ENCODE measurements around the gene BATF3. TPM values are rescaled to one million over a fixed set of nuclear protein-coding genes. Genes with fewer than 3 reads are reported as not detected.

BATF3 gene
- total RNA-seq, 2 experiments from 2014 or later: 109 to 130 TPM

DNA sequence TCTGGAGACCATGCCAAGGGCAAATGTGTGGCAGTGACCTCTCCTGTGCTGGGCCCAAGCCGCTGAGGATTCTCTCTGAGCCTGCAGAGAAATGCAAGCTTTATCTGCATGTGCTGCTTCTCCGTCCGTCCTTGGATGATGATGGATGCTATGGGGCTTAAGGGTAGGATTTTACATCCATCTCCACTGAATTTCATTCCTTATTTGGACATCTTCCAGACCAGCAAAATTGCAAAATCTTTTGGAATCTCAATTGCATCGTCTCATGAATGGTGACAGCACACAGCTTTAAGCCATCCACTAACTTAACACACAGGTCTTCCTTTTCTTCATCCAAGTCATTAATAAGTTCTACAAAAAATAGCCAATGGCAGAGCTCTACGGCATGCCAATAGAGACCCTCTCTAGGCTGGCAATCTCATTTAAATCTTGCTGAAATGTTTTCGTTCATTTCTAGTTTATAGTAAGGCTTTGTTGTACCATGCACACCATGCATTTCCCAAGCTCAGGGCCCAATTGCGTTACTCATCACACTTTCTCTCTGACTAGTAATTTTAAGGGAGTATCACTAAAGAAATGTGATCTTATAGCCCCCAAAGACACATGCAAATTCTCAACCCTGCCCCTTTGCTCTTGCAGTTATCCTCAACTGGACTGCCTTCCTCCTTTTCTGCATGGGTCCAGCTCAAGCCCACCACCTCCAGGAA is 11.1 kb downstream of the BATF3 start:
- CTCF ChIA-PET: interaction anchor here (1.1 to 6.1 kb wide), 3 partner anchors 10 to 61 kb away, joined by 3 to 24 read pairs (median 6); partner anchors contain the start of gene BATF3

DNA sequence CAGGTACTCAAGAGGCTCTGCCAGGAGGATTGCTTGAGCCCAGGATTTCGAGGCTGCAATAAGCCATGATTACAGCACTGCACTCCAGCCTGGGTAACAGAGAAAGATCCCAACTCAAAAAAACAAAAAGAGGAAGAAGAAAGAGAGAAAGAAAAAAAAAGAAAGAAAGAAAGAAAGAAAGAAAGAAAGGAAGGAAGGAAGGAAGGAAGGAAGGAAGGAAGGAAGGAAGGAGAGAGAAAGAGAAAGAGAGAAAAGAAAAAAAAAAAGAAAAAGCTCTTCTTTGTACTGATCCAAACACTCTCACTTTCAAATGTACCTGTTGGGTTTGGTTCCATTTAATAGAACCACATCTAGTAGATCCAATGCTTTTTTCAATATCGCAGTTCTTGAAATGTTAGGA is 11.8 kb downstream of the BATF3 start:
- Mint-ChIP-seq H3K27me3 (no peaks in the 10 kb centered on the region), H3K36me3 (peaks cover 36% of the 10 kb centered on the region), H3K9me3 (ENCODE audit: low read depth) (no peaks in the 10 kb centered on the region), H3K4me1 (peaks cover 53% of the 10 kb centered on the region), H3K27ac (peak overlapping the region; percentile 5), H3K4me3 (no peak overlapping the region)
- ATAC-seq (no peak), DNase-seq (no peak)
- CTCF ChIA-PET: interaction anchor here (1.1 to 6.1 kb wide), 3 partner anchors 10 to 62 kb away, joined by 3 to 24 read pairs (median 6); partner anchors contain the start of gene BATF3

More for the DNA sequence above, 11.1 kb downstream of the BATF3 start:
- peaks cover 42% of the 10 kb centered on the region for H3K36me3 Mint-ChIP-seq
- no peaks in the 10 kb centered on the region for H3K9me3 Mint-ChIP-seq (ENCODE audit: low read depth)
- peaks cover 53% of the 10 kb centered on the region for H3K4me1 Mint-ChIP-seq
- H3K27ac Mint-ChIP-seq: no peak overlapping the region
- no peaks in the 10 kb centered on the region for H3K27me3 Mint-ChIP-seq
- DNase-seq: no peak
- no peak overlapping the region for H3K4me3 Mint-ChIP-seq
- ATAC-seq: no peak

DNA sequence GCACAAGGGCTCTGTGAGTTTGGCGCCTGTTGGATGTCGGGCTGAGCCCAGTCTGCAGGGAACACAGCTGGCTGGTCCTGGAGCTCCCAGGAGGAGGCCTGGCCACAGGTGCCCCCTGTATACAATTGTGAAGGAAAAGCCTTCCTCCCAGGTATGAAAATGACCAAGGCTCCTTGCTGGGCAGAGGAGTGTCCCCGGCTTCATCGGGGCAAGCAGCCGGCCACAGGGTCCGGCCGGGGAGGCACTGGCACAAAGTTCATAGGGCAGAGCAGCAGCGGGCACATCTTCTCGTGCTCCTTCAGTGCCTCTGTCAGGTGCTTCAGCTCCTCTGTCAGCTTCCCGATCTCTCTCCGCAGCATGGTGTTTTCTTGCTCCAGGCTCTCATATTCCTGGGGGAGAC is 13.0 kb downstream of the BATF3 start:
- H3K4me3 Mint-ChIP-seq: no peak overlapping the region
- no peak for DNase-seq
- H3K36me3 Mint-ChIP-seq: peaks cover 32% of the 10 kb centered on the region
- ATAC-seq: no peak
- H3K27ac Mint-ChIP-seq: peak overlapping the region; percentile 79
- H3K27me3 Mint-ChIP-seq: no peaks in the 10 kb centered on the region
- peaks cover 60% of the 10 kb centered on the region for H3K4me1 Mint-ChIP-seq
- H3K9me3 Mint-ChIP-seq (ENCODE audit: low read depth): no peaks in the 10 kb centered on the region
- CTCF ChIA-PET: interaction anchor here (0.9 to 6.1 kb wide), 4 partner anchors 11 to 32 kb away, joined by 3 to 24 read pairs (median 4); partner anchors contain the start of gene BATF3

DNA sequence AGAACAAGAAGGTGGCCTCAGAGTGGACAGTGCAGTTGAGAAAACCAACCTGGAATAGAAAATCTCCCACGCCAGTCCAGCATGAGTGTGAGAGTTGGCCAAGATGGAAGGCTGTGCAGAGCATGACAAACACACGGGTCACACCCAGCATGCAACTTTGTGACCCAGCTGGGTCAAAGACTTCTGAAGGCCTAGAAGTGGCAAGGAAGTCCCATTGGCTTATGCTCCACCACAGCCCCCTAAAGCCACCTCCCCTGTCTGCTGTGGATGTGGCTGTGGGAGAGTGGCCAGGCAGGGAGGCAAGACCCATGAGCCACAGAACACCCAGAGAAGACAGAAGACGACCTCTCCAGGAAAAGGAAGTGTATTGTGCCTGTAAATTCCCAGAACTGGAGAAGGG is 13.6 kb downstream of the BATF3 start:
- Mint-ChIP-seq H3K9me3 (ENCODE audit: low read depth) (no peaks in the 10 kb centered on the region), H3K36me3 (peaks cover 29% of the 10 kb centered on the region), H3K27ac (peak overlapping the region; percentile 79), H3K4me3 (no peak overlapping the region), H3K27me3 (no peaks in the 10 kb centered on the region), H3K4me1 (peaks cover 65% of the 10 kb centered on the region)
- DNase-seq: peak; percentile 67
- ATAC-seq: no peak
- CTCF ChIA-PET: interaction anchor here (0.9 to 6.1 kb wide), 4 partner anchors 12 to 33 kb away, joined by 3 to 24 read pairs (median 4); partner anchors contain the start of gene BATF3

DNA sequence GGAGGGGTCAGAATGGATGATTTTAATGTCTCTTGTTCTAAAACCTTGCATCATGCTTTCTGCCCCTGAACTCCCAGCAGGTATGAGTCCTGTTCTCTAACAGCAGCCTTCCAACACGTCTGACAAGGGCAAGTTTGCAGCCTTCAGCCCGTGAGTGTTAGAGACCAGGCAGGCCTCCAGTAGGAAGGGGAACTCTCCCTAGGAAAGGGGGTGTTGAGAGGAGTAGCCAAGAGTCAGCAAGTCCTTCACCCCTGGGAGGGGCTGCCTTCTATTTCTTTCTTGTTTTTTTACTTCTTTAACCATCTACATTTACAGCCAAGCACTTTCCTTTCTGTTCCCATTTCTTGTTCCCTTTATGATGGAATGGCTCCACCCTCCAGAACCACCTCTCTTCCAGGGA is 14.2 kb downstream of the BATF3 start:
- no peak overlapping the region for H3K4me3 Mint-ChIP-seq
- H3K9me3 Mint-ChIP-seq (ENCODE audit: low read depth): no peaks in the 10 kb centered on the region
- H3K27ac Mint-ChIP-seq: peak overlapping the region; percentile 79
- DNase-seq (no peak), ATAC-seq (no peak)
- CTCF ChIA-PET: interaction anchor here (0.7 to 6.1 kb wide), 5 partner anchors 13 to 208 kb away, joined by 3 to 24 read pairs (median 3); partner anchors contain the start of gene BATF3
- H3K27me3 Mint-ChIP-seq: no peaks in the 10 kb centered on the region
- peaks cover 29% of the 10 kb centered on the region for H3K36me3 Mint-ChIP-seq
- peaks cover 71% of the 10 kb centered on the region for H3K4me1 Mint-ChIP-seq

DNA sequence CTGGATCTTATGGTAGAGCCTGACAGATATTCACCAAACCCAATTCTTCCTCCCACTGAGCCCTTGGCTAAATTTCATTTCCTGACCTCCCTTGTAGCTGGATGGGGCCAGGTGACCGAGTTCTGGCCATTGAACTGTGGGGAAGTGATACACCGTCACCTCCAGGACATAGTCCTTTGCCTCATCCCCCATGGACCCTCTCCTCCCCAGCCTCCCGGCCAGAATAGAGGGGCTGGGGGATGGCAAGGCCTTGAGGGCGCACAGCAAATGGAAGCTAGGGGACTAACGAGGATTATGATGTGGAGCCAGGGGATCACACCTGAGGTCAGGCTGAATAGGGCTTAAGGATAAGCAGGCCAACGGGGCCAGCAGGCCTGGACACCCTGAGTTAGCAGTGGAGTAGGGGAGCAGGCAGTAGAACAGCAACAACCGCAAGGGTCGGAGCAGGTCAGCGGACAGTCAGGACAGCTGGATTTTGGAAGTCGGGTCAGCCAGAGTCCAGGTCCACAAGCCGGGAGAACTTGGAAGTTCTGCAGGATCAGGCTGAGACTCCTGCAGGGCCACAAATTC is 15.0 kb downstream of the BATF3 start:
- DNase-seq (no peak), ATAC-seq (no peak)
- Mint-ChIP-seq H3K27ac (peak overlapping the region; percentile 98), H3K4me3 (no peak overlapping the region), H3K27me3 (no peaks in the 10 kb centered on the region), H3K36me3 (peaks cover 29% of the 10 kb centered on the region), H3K9me3 (ENCODE audit: low read depth) (no peaks in the 10 kb centered on the region), H3K4me1 (peaks cover 79% of the 10 kb centered on the region)
- CTCF ChIA-PET: interaction anchor here (0.8 to 1.7 kb wide), 8 partner anchors 11 to 97 kb away, joined by 3 to 15 read pairs (median 4); partner anchors contain the start of gene BATF3

DNA sequence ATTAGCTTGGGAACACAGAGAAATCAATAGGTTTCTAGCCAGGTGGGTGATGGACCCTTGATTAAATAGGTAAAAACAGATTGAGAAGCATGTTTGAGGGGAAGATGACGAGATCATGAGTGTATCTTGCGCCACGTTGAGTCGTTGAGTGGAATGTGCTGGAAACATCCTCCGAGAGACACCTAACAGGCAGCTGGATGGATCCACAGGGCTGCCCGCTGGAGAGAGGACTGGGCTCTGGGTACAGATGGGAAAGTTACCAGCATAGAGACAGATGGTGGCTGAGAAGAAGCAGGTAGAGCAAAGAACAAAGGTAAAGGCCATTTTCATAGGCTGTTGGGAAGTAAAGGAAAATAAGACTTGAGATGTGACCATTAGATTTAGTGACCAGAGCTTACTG is 15.6 kb downstream of the BATF3 start:
- Mint-ChIP-seq H3K27ac (peak overlapping the region; percentile 98), H3K9me3 (ENCODE audit: low read depth) (no peaks in the 10 kb centered on the region), H3K27me3 (no peaks in the 10 kb centered on the region), H3K4me1 (peaks cover 85% of the 10 kb centered on the region), H3K36me3 (peaks cover 29% of the 10 kb centered on the region), H3K4me3 (peak overlapping the region; percentile 56)
- no peak for DNase-seq
- no peak for ATAC-seq
- CTCF ChIA-PET: interaction anchor here (0.8 to 1.7 kb wide), 12 partner anchors 9 to 98 kb away, joined by 3 to 15 read pairs (median 4); partner anchors contain the start of gene BATF3

DNA sequence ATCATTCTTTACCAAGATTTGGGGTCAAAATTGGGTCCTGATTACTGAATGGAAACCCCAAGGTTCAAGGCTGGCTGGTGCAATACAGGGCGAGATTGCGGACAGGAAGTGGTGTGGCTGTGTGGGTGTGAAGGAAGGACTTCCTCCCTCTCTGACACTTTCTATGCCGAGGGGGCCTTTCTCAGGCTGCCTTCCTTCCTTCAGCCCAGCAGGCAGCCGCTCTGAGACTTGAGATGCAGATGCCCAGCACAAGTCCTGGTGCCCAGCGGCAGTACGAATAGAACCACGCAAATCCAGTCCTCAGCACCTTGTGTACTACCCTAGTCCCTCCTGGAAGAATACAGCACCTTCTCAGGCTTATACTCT is 16.3 kb downstream of the BATF3 start:
- no peaks in the 10 kb centered on the region for H3K27me3 Mint-ChIP-seq
- H3K27ac Mint-ChIP-seq: peak overlapping the region; percentile 98
- peak; percentile 96 for DNase-seq
- peak; percentile 78 for ATAC-seq
- CTCF ChIA-PET: interaction anchor here (0.8 to 1.7 kb wide), 8 partner anchors 10 to 43 kb away, joined by 3 to 15 read pairs (median 4); no protein-coding TSS in a partner anchor
- H3K9me3 Mint-ChIP-seq (ENCODE audit: low read depth): no peaks in the 10 kb centered on the region
- peak overlapping the region; percentile 56 for H3K4me3 Mint-ChIP-seq
- peaks cover 92% of the 10 kb centered on the region for H3K4me1 Mint-ChIP-seq
- peaks cover 29% of the 10 kb centered on the region for H3K36me3 Mint-ChIP-seq

DNA sequence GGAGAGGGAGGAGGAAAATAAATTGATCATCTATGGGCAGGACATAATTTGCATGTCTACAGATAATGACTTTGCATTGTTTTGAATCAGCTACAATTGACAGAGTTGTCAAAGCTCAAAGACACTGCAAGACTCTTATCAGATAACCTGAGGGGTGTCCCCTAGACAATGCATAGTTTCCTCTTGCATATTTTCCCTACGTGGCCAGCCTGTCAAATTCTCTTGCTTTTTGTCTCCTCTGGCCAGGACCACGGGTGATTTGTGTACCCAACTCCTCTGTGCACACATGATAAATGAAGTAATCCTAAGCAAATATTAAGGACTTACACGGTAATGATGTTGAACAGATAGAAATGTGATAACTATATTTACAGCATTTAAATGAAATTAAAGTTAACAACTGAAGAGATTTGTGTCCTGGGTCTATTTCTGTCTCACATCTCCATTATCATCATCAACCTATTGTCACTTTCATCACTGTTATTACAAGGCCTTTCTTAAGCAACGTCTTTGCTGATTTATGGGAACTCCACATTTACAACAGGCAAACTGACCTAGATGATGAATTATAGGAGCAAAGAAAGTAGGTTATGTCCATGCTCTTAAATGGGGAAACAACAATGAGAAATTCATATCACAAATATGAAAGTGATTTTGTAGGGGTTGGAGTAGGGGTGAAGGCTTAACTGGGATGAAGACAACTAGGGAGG is 18.8 kb downstream of the BATF3 start:
- no peak overlapping the region for H3K4me3 Mint-ChIP-seq
- CTCF ChIA-PET: interaction anchor here (0.6 to 1.2 kb wide), 4 partner anchors 17 to 203 kb away, joined by 3 to 5 read pairs (median 4); partner anchors contain the start of gene ATF3
- no peaks in the 10 kb centered on the region for H3K9me3 Mint-ChIP-seq (ENCODE audit: low read depth)
- H3K27me3 Mint-ChIP-seq: no peaks in the 10 kb centered on the region
- H3K27ac Mint-ChIP-seq: peak overlapping the region; percentile 71
- ATAC-seq (peak; percentile 2), DNase-seq (no peak)
- peaks cover 15% of the 10 kb centered on the region for H3K36me3 Mint-ChIP-seq
- peaks cover 84% of the 10 kb centered on the region for H3K4me1 Mint-ChIP-seq

DNA sequence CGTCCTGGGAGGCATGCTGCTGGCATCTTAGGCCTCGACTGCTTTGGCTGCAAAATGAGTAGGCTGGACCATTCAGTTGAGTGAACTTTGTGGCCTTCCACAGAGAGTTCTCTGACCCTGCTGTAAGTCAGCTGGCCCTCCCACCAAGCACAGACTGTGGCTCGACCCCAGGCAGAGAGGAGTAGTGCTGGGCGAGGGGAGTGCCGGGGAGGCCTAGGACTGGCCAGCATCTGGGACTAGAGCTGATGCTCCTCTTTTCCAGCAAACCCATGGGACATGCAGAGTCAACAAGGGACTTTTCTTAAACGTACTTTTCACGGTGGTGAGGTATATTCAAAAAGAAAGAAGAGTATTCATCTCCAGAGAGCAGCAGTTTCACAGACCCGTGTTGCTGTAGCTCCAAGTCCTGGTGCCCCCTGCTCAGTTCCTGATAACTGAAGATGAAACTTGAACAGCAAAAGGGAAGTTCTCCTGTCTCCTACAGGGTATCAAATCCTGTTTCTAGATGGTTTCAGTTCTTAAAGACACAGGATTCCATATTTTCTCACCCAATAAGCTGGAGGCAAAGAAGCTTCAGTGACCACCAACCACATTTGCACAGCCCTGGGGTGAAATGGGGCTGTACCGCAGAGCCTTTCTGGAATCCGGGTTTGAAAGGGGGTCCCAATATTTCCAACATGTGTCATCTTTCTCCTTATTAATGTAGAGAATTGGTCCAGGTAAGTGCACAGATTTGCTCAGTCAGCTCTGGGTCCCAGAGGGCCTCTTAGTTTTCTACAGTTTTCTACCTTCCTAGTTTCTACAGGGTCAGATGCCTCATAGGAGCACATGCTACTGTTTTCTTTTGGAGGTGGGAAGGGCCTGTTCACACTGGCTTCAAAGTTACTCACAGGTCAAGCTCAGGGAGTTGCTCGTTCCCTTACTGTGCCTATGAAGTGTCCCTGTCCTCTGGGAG is 20.9 kb downstream of the BATF3 start:
- no peaks in the 10 kb centered on the region for H3K9me3 Mint-ChIP-seq (ENCODE audit: low read depth)
- DNase-seq: no peak
- CTCF ChIA-PET: interaction anchor here (0.5 to 4.7 kb wide), 15 partner anchors 11 to 324 kb away, joined by 3 to 49 read pairs (median 4); partner anchors contain the start of gene BATF3
- peak; percentile 42 for ATAC-seq
- H3K27ac Mint-ChIP-seq: peak overlapping the region; percentile 84
- H3K36me3 Mint-ChIP-seq: peaks cover 2% of the 10 kb centered on the region
- H3K27me3 Mint-ChIP-seq: no peaks in the 10 kb centered on the region
- H3K4me1 Mint-ChIP-seq: peaks cover 63% of the 10 kb centered on the region
- peak overlapping the region; percentile 43 for H3K4me3 Mint-ChIP-seq

DNA sequence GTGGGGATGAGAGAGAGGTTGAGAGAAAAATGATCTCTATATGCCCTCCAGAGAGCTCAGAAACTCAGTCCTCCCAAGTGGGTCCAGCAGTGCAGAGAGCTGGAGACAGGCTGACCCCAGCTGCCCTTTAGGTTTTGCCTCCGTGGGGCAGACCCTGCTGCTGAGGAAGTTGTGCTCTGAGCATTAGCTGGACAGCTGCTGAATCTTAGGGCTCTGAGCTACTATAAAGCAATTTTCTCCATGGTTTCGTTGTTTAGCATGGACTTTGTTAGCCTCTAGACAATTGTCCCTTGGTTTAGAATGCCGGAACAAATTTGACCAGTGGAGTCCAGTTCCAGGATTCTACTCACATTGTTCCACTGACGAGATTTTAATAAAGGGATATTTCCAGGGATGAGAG is 22.1 kb downstream of the BATF3 start:
- no peak for DNase-seq
- no peaks in the 10 kb centered on the region for H3K27me3 Mint-ChIP-seq
- peaks cover 52% of the 10 kb centered on the region for H3K4me1 Mint-ChIP-seq
- no peak for ATAC-seq
- no peak overlapping the region for H3K4me3 Mint-ChIP-seq
- H3K27ac Mint-ChIP-seq: no peak overlapping the region
- CTCF ChIA-PET: interaction anchor here (0.9 to 4.7 kb wide), 7 partner anchors 10 to 105 kb away, joined by 3 to 49 read pairs (median 9); no protein-coding TSS in a partner anchor
- H3K9me3 Mint-ChIP-seq (ENCODE audit: low read depth): no peaks in the 10 kb centered on the region
- H3K36me3 Mint-ChIP-seq: peaks cover 2% of the 10 kb centered on the region

DNA sequence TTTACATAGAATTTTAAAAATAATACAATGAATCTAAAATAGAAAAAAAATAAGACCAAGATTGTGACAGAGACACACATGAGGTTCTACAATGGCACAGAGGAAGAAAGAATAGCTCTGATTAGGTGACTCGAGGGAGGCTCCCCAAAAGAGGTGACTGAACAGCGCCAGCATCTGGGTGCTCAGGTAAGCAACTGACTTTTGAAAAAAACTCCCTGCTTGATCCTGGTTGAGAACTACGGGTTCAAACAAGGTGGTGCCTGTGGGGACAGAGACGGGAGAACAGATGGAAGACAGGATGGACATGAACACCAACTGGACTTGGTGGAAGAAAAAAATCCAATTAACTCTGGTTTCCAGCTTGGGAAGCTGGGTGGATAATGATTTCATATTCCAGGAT is 22.5 kb downstream of the BATF3 start:
- no peak overlapping the region for H3K4me3 Mint-ChIP-seq
- CTCF ChIA-PET: interaction anchor here (0.7 to 4.7 kb wide), 7 partner anchors 9 to 632 kb away, joined by 3 to 49 read pairs (median 9); no protein-coding TSS in a partner anchor
- peaks cover 2% of the 10 kb centered on the region for H3K36me3 Mint-ChIP-seq
- H3K27ac Mint-ChIP-seq: no peak overlapping the region
- H3K4me1 Mint-ChIP-seq: peaks cover 47% of the 10 kb centered on the region
- ATAC-seq: no peak
- H3K9me3 Mint-ChIP-seq (ENCODE audit: low read depth): no peaks in the 10 kb centered on the region
- no peak for DNase-seq
- H3K27me3 Mint-ChIP-seq: no peaks in the 10 kb centered on the region
